A549 treated with AZD2906 at 1 μM for 4 hours (cell line): ENCODE results near the gene SDK1. TPM values are rescaled to one million over a fixed set of nuclear protein-coding genes. Genes with fewer than 3 reads are reported as not detected.

Experiments
- total RNA-seq: library from RNA; stranded (reverse); fragments of 200-300 nt; extraction: Qiagen RNA extraction; gene quantifications from 5 replicates; pipeline ENCODE4 v1.2.3, GENCODE V29; 2022

Gene SDK1
- 0.38 to 0.67 TPM (median 0.53 TPM) in 5 replicates for total RNA-seq

DNA sequence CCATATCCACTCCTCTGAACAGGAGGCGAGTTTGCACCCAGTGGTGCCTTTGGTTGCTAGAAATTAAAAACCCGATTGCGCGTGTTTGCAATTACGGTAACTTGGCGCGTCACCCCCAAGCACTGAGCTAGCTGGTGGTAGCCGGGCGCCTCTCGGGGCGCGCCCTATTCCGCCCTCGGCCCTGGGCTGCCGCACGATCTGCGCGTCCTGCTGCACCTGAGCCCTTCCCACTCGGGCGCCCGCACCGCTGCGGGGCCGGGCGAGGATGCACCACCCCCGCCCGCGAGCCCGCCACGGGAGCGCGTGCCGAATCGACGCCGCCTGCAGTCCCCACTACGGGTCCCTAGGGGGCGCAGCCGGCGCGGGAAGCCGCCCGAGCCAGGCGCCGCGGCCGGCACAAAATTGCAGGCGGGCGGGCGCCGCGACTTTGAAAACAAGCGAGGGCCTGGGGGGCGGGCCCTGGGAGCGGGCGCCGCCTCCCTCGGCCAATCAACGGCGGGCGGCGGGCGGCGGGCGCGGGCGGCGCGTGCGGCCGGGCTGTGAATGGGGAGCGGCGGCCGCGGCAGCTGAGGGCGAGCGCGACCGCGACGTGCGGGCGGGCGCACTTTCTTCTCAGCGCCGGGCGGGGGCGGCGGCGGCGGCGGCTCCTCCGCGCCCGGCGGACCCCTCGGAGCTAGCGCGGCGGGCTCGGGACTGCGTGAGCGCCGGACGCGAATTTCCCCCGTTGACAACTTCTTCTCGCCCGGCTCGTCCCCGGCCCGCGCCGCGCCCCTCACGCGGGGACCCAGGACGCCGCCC, at the start of gene SDK1:
Gene SDK1, plus strand, starts transcription at position 602 of the 798 bp plus-strand sequence. CDS start 335 bp downstream, outside the sequence.

